IMR-90 (cell line): Measurements from ENCODE around the gene TENM4.

Source experiments
- BHLHE40 ChIP-seq: fragments of 150-350 bp; IDR thresholded peaks from 2 replicates; pipeline ENCODE4 v1.6.1; 2016; ENCODE audit warnings: mild to moderate bottlenecking, low read depth, low read length
- CEBPB ChIP-seq: IDR thresholded peaks from 2 replicates; pipeline ENCODE4 v1.6.1; 2012; ENCODE audit warnings: low read depth, low read length, improper control_type of control experiment
- CHD1 ChIP-seq: IDR thresholded peaks from 2 replicates; pipeline ENCODE4 v1.6.1; 2012; ENCODE audit warnings: low read depth, low read length, improper control_type of control experiment
- MAFK ChIP-seq: IDR thresholded peaks from 2 replicates; pipeline ENCODE4 v1.6.1; 2012; ENCODE audit warnings: low read depth, low read length, improper control_type of control experiment
- POLR2A ChIP-seq: IDR thresholded peaks from 2 replicates; pipeline ENCODE4 v1.6.1; 2012; ENCODE audit warnings: mild to moderate bottlenecking, low read depth, low read length
- RAD21 ChIP-seq: IDR thresholded peaks from 2 replicates; pipeline ENCODE4 v1.6.1; 2012; ENCODE audit warnings: low read length, improper control_type of control experiment
- RCOR1 ChIP-seq: IDR thresholded peaks from 2 replicates; pipeline ENCODE4 v1.6.1; 2012; ENCODE audit warnings: mild to moderate bottlenecking, low read length, improper control_type of control experiment; ENCODE audit not compliant: insufficient replicate concordance
- RFX5 ChIP-seq: IDR thresholded peaks from 2 replicates; pipeline ENCODE4 v1.8.0; 2012; ENCODE audit warnings: low read depth, mild to moderate bottlenecking, low read length, moderate library complexity
- SMC3 ChIP-seq: fragments of 150-350 bp; IDR thresholded peaks from 2 replicates; pipeline ENCODE4 v1.6.1; 2016; ENCODE audit warnings: low read depth, mild to moderate bottlenecking, antibody characterized with exemption, low read length, moderate library complexity
- TF ChIP-seq, protein P1 (sequence below): conservative IDR thresholded peaks from 2 replicates; pipeline ENCODE4 v1.5.1; 2012; ENCODE audit warnings: mild to moderate bottlenecking, low read depth, low read length, improper control_type of control experiment

DNA sequence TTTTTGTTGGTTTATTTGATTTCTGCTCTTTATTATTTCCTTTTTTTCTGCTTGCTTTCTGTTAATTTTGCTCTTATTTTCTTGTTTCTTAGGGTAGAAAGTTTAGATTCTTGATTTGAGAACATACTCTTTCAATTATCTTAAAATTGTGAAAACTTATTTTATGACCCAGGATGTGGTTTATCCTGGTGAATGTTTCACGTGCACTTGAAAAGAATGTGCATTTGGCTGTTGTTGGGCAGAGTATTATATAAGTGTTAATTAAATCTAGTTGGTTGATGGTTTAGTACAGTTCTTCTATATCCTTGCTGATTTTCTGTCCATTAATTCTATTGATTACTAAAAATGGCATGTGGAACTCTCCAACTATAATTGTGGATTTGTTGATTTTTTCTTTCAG lies 799.3 kb downstream of the TENM4 start:
- TF ChIP-seq, protein P1, sequence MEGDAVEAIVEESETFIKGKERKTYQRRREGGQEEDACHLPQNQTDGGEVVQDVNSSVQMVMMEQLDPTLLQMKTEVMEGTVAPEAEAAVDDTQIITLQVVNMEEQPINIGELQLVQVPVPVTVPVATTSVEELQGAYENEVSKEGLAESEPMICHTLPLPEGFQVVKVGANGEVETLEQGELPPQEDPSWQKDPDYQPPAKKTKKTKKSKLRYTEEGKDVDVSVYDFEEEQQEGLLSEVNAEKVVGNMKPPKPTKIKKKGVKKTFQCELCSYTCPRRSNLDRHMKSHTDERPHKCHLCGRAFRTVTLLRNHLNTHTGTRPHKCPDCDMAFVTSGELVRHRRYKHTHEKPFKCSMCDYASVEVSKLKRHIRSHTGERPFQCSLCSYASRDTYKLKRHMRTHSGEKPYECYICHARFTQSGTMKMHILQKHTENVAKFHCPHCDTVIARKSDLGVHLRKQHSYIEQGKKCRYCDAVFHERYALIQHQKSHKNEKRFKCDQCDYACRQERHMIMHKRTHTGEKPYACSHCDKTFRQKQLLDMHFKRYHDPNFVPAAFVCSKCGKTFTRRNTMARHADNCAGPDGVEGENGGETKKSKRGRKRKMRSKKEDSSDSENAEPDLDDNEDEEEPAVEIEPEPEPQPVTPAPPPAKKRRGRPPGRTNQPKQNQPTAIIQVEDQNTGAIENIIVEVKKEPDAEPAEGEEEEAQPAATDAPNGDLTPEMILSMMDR = no peak
- no peak for TF ChIP-seq POLR2A
- TF ChIP-seq RAD21 = no peak
- no peak for TF ChIP-seq BHLHE40
- no peak for TF ChIP-seq CEBPB
- TF ChIP-seq RFX5 = no peak
- TF ChIP-seq RCOR1 = no peak
- TF ChIP-seq MAFK = no peak
- no peak for TF ChIP-seq CHD1
- TF ChIP-seq SMC3 = no peak
